BJ (cell line): ENCODE data around the gene DOCK8. TPM values are rescaled to one million over a fixed set of nuclear protein-coding genes. Genes with fewer than 3 reads are reported as not detected.

Experiments
- CTCF ChIA-PET: fragments of 350-600 bp; formaldehyde crosslinking; extraction: SDS; loops from one replicate; lab custom pipeline; 2021; ENCODE audit warnings: antibody characterized with exemption, inconsistent platforms; lab: Yijun Ruan, JAX
- POLR2A ChIA-PET: fragments of 300-600 bp; sonication (Branson Sonifier 250); formaldehyde crosslinking; extraction: SDS; loops from one replicate; lab custom pipeline; 2021; ENCODE audit warnings: antibody characterized with exemption; lab: Charles Lee
- DNase-seq: peaks from one replicate; pipeline ENCODE4 v3.0.0-alpha.2; 2011; ENCODE audit warnings: low read depth
- H3K27me3 ChIP-seq: 2 replicates; pipeline ENCODE4 v1.6.0; 2011; ENCODE audit warnings: low read length; ENCODE audit not compliant: control insufficient read depth, insufficient read depth
- H3K36me3 ChIP-seq: 2 replicates; pipeline ENCODE4 v1.5.1; 2011; ENCODE audit warnings: low read length; ENCODE audit not compliant: control insufficient read depth, insufficient read depth
- H3K4me3 ChIP-seq: 2 replicates; pipeline ENCODE4 v1.5.1; 2011; ENCODE audit warnings: low read depth, mild to moderate bottlenecking, control low read depth, low read length
- polyA plus RNA-seq: library from polyadenylated mRNA; depleted of rRNA; stranded (reverse); fragments of >200 nt; gene quantifications from 2 replicates; pipeline ENCODE4 v1.2.3, GENCODE V29; 2011
- TF ChIP-seq, protein P1 (sequence below): IDR thresholded peaks from 2 replicates; pipeline ENCODE4 v1.5.1; 2011; ENCODE audit warnings: low read depth, mild to moderate bottlenecking, control low read depth, inconsistent platforms, low read length, moderate library complexity; ENCODE audit not compliant: insufficient read depth

The DOCK8 gene
- polyA plus RNA-seq, 1 experiment = 0.07 TPM

DNA sequence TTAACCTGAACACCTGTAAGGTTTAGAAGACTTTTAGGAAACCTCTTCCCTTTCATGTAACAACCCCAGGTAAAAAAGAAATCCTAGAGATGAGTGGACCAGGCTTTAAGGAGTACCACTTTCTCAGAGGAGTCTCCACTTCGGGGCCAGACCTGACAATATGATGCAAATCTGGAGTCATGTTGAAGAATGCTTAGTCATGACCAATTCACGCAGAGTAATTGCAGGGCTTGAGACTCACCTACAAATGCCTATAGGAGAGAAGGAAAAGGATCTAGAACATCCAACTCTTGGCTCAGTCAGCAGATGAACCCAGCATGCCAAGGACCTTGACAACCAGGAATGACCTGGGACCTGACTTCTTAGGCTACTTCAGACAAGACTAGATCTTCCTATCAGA is 235.4 kb downstream of the DOCK8 start:
- Histone ChIP-seq H3K36me3 (no peaks in the 10 kb centered on the region), H3K27me3 (no peaks in the 10 kb centered on the region), H3K4me3 (no peak overlapping the region)
- ChIA-PET POLR2A (no interaction called here), CTCF (no interaction called here)
- DNase-seq = no peak
- TF ChIP-seq, protein P1, sequence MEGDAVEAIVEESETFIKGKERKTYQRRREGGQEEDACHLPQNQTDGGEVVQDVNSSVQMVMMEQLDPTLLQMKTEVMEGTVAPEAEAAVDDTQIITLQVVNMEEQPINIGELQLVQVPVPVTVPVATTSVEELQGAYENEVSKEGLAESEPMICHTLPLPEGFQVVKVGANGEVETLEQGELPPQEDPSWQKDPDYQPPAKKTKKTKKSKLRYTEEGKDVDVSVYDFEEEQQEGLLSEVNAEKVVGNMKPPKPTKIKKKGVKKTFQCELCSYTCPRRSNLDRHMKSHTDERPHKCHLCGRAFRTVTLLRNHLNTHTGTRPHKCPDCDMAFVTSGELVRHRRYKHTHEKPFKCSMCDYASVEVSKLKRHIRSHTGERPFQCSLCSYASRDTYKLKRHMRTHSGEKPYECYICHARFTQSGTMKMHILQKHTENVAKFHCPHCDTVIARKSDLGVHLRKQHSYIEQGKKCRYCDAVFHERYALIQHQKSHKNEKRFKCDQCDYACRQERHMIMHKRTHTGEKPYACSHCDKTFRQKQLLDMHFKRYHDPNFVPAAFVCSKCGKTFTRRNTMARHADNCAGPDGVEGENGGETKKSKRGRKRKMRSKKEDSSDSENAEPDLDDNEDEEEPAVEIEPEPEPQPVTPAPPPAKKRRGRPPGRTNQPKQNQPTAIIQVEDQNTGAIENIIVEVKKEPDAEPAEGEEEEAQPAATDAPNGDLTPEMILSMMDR = no peak

DNA sequence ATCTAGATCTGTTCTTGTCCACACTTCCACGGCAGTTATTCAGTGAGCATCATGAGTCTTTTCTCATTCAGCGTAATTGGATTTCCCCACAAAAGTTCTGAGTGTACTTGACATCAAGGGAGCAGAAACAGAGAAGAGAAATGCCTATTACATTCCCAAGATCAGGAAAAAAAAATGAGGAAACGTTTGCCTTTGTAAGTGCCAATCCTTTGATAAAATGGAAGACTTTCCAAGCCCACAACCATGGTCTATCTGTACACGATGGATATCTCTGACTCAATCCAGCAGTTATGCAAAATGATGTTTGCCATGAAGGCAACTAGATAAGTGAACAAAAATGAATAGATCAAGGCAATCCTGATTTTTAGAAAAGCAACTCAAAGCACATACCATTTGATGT is 235.9 kb downstream of the DOCK8 start:
- ChIA-PET POLR2A (no interaction called here), CTCF (no interaction called here)
- Histone ChIP-seq H3K27me3 (no peaks in the 10 kb centered on the region), H3K4me3 (no peak overlapping the region), H3K36me3 (no peaks in the 10 kb centered on the region)
- DNase-seq = no peak
- TF ChIP-seq, protein P1 = no peak

DNA sequence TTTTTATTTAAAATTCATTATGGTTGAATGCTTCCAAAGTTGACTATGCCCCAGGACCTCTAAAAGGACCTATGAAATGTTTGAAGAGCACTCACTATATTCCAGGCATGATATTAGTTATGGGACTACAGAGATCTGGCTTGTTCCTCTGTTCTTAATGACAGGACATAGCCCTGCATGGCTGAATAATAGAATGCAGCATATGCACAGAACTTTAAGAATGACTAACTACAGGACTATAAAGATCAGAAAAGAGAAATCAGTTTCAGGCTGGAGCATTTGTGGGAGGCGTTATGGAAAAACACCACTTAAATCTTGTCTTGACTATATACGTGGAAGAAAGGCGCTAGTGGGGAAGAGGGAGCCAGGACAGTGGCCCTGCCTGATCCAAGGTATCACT is 239.2 kb downstream of the DOCK8 start:
- CTCF ChIA-PET = no interaction called here
- H3K36me3 ChIP-seq = no peaks in the 10 kb centered on the region
- TF ChIP-seq, protein P1 = no peak
- no peak overlapping the region for H3K4me3 ChIP-seq
- H3K27me3 ChIP-seq = no peaks in the 10 kb centered on the region
- no peak for DNase-seq
- POLR2A ChIA-PET = no interaction called here

DNA sequence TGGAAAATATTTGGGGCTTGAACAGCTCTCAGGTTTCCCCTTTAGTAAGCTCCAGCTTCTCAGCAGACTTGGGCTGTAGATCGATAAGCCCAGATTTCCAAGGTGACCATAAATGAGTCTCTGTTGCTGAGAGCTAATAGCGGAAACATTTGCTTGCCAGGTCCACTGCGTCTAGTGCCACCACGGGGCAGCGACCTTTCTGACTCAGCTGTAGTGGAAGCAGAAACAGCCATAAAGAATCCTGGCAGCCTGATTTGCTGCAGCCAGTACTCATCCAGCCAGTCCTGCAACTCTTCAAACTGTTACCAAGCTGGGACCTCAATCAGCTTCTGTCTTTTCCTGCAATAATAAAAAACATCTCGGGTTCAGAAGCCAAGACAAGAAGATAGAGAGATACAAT is 241.7 kb downstream of the DOCK8 start:
- DNase-seq = no peak
- Histone ChIP-seq H3K4me3 (no peak overlapping the region), H3K27me3 (no peaks in the 10 kb centered on the region), H3K36me3 (no peaks in the 10 kb centered on the region)
- TF ChIP-seq, protein P1 = no peak
- ChIA-PET CTCF (interaction anchor here (1.5 kb wide), 1 partner anchor 11 kb away, joined by 4 read pairs; no protein-coding TSS in a partner anchor), POLR2A (no interaction called here)

DNA sequence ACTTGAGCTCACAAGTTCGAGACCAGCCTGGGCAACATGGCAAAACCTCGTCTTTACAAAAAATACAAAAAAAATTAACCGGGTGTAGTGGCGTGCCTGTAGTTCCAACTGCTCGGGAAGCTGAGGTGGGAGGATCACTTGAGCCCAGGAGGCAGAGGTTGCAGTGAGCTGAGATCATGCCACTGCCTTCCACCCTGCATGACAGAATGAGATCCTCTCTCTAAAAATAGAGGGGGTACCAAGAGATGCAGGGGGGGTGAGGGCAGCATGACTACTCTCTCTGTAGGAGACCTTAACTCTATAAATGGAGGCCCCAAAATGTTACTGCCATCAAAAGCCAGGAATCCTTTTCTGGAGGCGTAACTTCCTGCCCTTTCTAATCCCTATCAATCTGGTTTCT is 243.9 kb downstream of the DOCK8 start:
- Histone ChIP-seq H3K36me3 (no peaks in the 10 kb centered on the region), H3K4me3 (no peak overlapping the region), H3K27me3 (no peaks in the 10 kb centered on the region; the same call in 1 of the 2 replicates)
- ChIA-PET CTCF (no interaction called here), POLR2A (no interaction called here)
- TF ChIP-seq, protein P1 = no peak
- no peak for DNase-seq
